OCI-LY7 (cell line): ENCODE results near the gene DNMT3B. TPM values are rescaled to one million over a fixed set of nuclear protein-coding genes. Genes with fewer than 3 reads are reported as not detected.

Experiments used
- BruUV-seq: library from RNA; stranded (reverse); fragments of 400-500 nt; replicated peaks from 2 replicates; lab custom pipeline; 2021; lab: Mats Ljungman, UMichigan
- CTCF ChIA-PET: fragments of 300-600 bp; sonication (Branson Sonifier 250); formaldehyde crosslinking; loops from one replicate; lab custom pipeline; 2022; ENCODE audit warnings: antibody characterized with exemption; ENCODE audit not compliant: unreplicated experiment; lab: Charles Lee
- POLR2A ChIA-PET: fragments of 300-600 bp; sonication (Branson Sonifier 250); formaldehyde crosslinking; loops from one replicate; lab custom pipeline; 2022; ENCODE audit warnings: antibody characterized with exemption; lab: Charles Lee
- DNase-seq: peaks from one replicate; pipeline ENCODE4 v3.0.0-alpha.2; 2015; ENCODE audit warnings: low spot score
- H2AFZ ChIP-seq: fragments of 200-600 bp; sonication (generic), shearing (Covaris generic); 2 replicates; pipeline ENCODE4 v1.6.1; 2014; ENCODE audit warnings: mild to moderate bottlenecking, antibody characterized with exemption, low read length, moderate library complexity
- H3K27ac ChIP-seq: fragments of 200-600 bp; sonication (generic); 2 replicates; pipeline ENCODE4 v1.5.1; 2014; ENCODE audit warnings: mixed run types, low read depth, mild to moderate bottlenecking, moderate library complexity, low read length, inconsistent platforms; ENCODE audit not compliant: poor library complexity, severe bottlenecking
- H3K36me3 ChIP-seq: fragments of 200-600 bp; sonication (generic); 2 replicates; pipeline ENCODE4 v1.6.1; 2014; ENCODE audit warnings: mild to moderate bottlenecking, antibody characterized with exemption, low read length, moderate library complexity, mixed read lengths; ENCODE audit not compliant: insufficient read depth
- H3K4me1 ChIP-seq: fragments of 200-600 bp; sonication (generic); 2 replicates; pipeline ENCODE4 v1.5.1; 2014; ENCODE audit warnings: mild to moderate bottlenecking, low read length; ENCODE audit not compliant: insufficient read depth, poor library complexity, severe bottlenecking
- H3K4me2 ChIP-seq: fragments of 200-600 bp; sonication (generic); 2 replicates; pipeline ENCODE4 v1.6.1; 2014; ENCODE audit warnings: mild to moderate bottlenecking, low read length
- H3K4me3 ChIP-seq: fragments of 200-600 bp; sonication (generic); 2 replicates; pipeline ENCODE4 v1.5.1; 2014; ENCODE audit warnings: mild to moderate bottlenecking, low read depth, low read length; ENCODE audit not compliant: poor library complexity, severe bottlenecking
- H3K79me2 ChIP-seq: fragments of 200-600 bp; sonication (generic); 2 replicates; pipeline ENCODE4 v1.6.1; 2016; ENCODE audit warnings: low read depth, mild to moderate bottlenecking, low read length, moderate library complexity, mixed read lengths; ENCODE audit not compliant: insufficient read depth
- H3K9me2 ChIP-seq: fragments of 200-600 bp; sonication (generic); 2 replicates; pipeline ENCODE4 v1.6.1; 2016; ENCODE audit warnings: mild to moderate bottlenecking, low read length, mixed read lengths; ENCODE audit not compliant: insufficient read depth
- H3K9me3 ChIP-seq: fragments of 200-600 bp; sonication (generic); 2 replicates; pipeline ENCODE4 v1.6.1; 2014; ENCODE audit warnings: mild to moderate bottlenecking, mixed run types, low read length, mixed read lengths
- H4K20me1 ChIP-seq: fragments of 200-600 bp; sonication (generic); 2 replicates; pipeline ENCODE4 v1.6.1; 2014; ENCODE audit warnings: mild to moderate bottlenecking, antibody characterized with exemption, low read length, moderate library complexity, mixed read lengths; ENCODE audit not compliant: insufficient read depth
- CTCF ChIP-seq: fragments of 200-600 bp; sonication (generic); conservative IDR thresholded peaks from 2 replicates; pipeline ENCODE4 v1.5.1; 2014; ENCODE audit warnings: mild to moderate bottlenecking, antibody characterized with exemption, low read length, moderate library complexity, mixed read lengths
- EZH2phosphoT487 ChIP-seq: fragments of 200-600 bp; sonication (generic); IDR thresholded peaks from 2 replicates; pipeline ENCODE4 v1.6.1; 2018; ENCODE audit warnings: low read depth, borderline replicate concordance, mild to moderate bottlenecking, mixed run types, antibody characterized with exemption, low read length, moderate library complexity, mixed read lengths
- intact Hi-C: fragments of 100-400 bp; cut with micrococcal nuclease; formaldehyde crosslinking; loops from one replicate; pipeline ENCODE4 v1.10.0; 2022; ENCODE audit not compliant: unreplicated experiment
- total RNA-seq, 2 experiments: library from RNA; depleted of rRNA in 1 of 2; stranded (reverse); fragments of >200 nt in 1 of 2; shearing (Covaris generic) in 1 of 2; gene quantifications; 2 replicates each; pipeline ENCODE4 v1.2.3, GENCODE V29; 2014 to 2022

Gene DNMT3B
- total RNA-seq, 2 experiments from 2014 or later: 12.1 to 13.8 TPM

DNA sequence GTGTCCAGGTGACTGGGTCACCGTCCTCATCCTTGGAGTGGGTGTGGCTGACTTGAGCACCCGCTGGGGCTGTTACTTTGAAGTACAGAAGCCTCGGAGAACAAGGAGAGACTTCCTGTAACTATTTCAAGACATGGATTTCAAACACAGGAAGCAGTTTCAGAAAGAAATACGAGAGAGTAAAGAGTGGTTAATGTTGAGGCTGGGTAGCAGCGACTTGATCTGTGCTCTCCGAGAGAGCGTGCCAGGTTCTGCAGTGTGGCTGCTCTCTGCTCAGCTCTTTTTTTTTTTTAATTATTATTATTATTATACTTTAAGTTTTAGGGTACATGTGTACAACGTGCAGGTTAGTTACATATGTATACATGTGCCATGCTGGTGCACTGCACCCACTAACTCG lies 79.0 kb downstream of the DNMT3B start:
- intact Hi-C loops: no loop called here
- TF ChIP-seq EZH2phosphoT487 (no peak), CTCF (no peak)
- CTCF ChIA-PET: no interaction called here

DNA sequence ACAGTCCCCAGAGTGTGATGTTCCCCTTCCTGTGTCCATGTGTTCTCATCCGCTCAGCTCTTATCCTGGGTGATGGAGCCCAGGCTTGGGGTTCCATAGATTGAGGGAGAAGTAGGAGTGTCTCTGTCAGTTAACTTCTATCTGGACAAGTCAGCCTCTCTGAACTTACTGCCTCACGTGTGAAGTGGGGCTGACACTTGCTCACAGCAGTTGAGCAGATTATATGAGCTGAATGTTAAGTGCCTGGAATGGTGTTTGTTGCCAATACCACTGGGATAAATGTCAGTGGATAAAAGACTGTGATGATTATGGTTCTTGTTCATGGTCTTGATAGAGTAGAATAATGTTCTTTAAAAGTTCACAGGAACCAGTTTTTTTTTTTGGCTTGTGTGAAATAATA lies 79.4 kb downstream of the DNMT3B start:
- no peak overlapping the region for H3K4me2 ChIP-seq
- H3K4me3 ChIP-seq: no peak overlapping the region
- intact Hi-C loops: no loop called here
- TF ChIP-seq CTCF: no peak
- TF ChIP-seq EZH2phosphoT487: no peak
- BruUV-seq: no TSS peak
- H3K9me3 ChIP-seq: no peaks in the 10 kb centered on the region
- no peaks in the 10 kb centered on the region for H3K9me2 ChIP-seq
- CTCF ChIA-PET: no interaction called here
- POLR2A ChIA-PET: no interaction called here
- no peak overlapping the region for H2AFZ ChIP-seq
- H4K20me1 ChIP-seq: 0 out of 2 replicates have a peak, but pooled peaks cover 7% of the 10 kb centered on the region
- peaks cover 95% of the 10 kb centered on the region for H3K36me3 ChIP-seq
- no peaks in the 10 kb centered on the region for H3K4me1 ChIP-seq
- DNase-seq: no peak
- no peak overlapping the region for H3K27ac ChIP-seq
- peaks cover 22% of the 10 kb centered on the region; the same call in 1 of the 2 replicates for H3K79me2 ChIP-seq

More for the DNA sequence above, 79.0 kb downstream of the DNMT3B start:
- POLR2A ChIA-PET: no interaction called here
- no peak for DNase-seq
- Histone ChIP-seq H2AFZ (no peak overlapping the region), H3K4me3 (no peak overlapping the region), H3K9me2 (no peaks in the 10 kb centered on the region), H3K27ac (no peak overlapping the region), H3K36me3 (peaks cover 95% of the 10 kb centered on the region), H3K79me2 (peaks cover 27% of the 10 kb centered on the region; the same call in 1 of the 2 replicates), H3K9me3 (no peaks in the 10 kb centered on the region), H3K4me1 (no peaks in the 10 kb centered on the region), H3K4me2 (no peak overlapping the region), H4K20me1 (0 out of 2 replicates have a peak, but pooled peaks cover 7% of the 10 kb centered on the region)
- no TSS peak for BruUV-seq

GRCh38 chr20:32842688-32843524 lies 80.7 kb downstream of the DNMT3B start:
- intact Hi-C loops: no loop called here

More at GRCh38 chr20:32842688-32843524, 80.7 kb downstream of the DNMT3B start:
- Histone ChIP-seq H2AFZ (no peak overlapping the region), H3K79me2 (peaks cover 19% of the 10 kb centered on the region; the same call in 1 of the 2 replicates), H3K9me2 (no peaks in the 10 kb centered on the region), H3K27ac (no peak overlapping the region), H3K36me3 (peaks cover 95% of the 10 kb centered on the region), H3K4me1 (no peaks in the 10 kb centered on the region), H3K4me3 (no peak overlapping the region), H3K4me2 (no peak overlapping the region), H4K20me1 (0 out of 2 replicates have a peak, but pooled peaks cover 7% of the 10 kb centered on the region), H3K9me3 (no peaks in the 10 kb centered on the region)
- DNase-seq: no peak
- POLR2A ChIA-PET: interaction anchor here (0.6 to 1.7 kb wide), 3 partner anchors 12 to 26 kb away, joined by 3 to 7 read pairs (median 3); no protein-coding TSS in a partner anchor
- TF ChIP-seq EZH2phosphoT487 (no peak), CTCF (no peak)
- BruUV-seq: no TSS peak
- CTCF ChIA-PET: no interaction called here
